Measurements from ENCODE around the gene NR1D1.

Gene NR1D1

GRCh38 chr17:40111221-40112128 lies 11.1 kb upstream of the NR1D1 start:
- peak; percentile 95 for DNase-seq

GRCh38 chr17:40110026-40110845 lies 9.8 kb upstream of the NR1D1 start:
- no peak for DNase-seq

- no peak for DNase-seq
Observed at GRCh38 chr17:40108970-40109824, 8.8 kb upstream of the NR1D1 start.

GRCh38 chr17:40107522-40108174 lies 7.3 kb upstream of the NR1D1 start:
- DNase-seq = no peak

- no peak for DNase-seq
Observed at GRCh38 chr17:40106760-40107521, 6.6 kb upstream of the NR1D1 start.

- DNase-seq = no peak
Observed at GRCh38 chr17:40105861-40106759, 5.7 kb upstream of the NR1D1 start.

GRCh38 chr17:40104594-40105486 lies 4.5 kb upstream of the NR1D1 start:
- no peak for DNase-seq

GRCh38 chr17:40103688-40104087 lies 3.3 kb upstream of the NR1D1 start:
- no peak for DNase-seq

GRCh38 chr17:40103071-40103661 lies 2.8 kb upstream of the NR1D1 start:
- no peak for DNase-seq

GRCh38 chr17:40101367-40102210 lies 1.2 kb upstream of the NR1D1 start:
- no peak for DNase-seq

GRCh38 chr17:40100669-40101366 lies 429 bp upstream of the NR1D1 start:
- peak; percentile 99 for DNase-seq

- DNase-seq = no peak
Observed at GRCh38 chr17:40099619-40100418, 570 bp downstream of the NR1D1 start.

GRCh38 chr17:40098846-40099618 lies 1.4 kb downstream of the NR1D1 start:
- peak; percentile 99 for DNase-seq

- no peak for DNase-seq
Observed at GRCh38 chr17:40097931-40098845, 2.2 kb downstream of the NR1D1 start.

- DNase-seq = no peak
Observed at GRCh38 chr17:40097087-40097486, 3.3 kb downstream of the NR1D1 start.
